Keratinocyte (primary cell): ENCODE results near the gene SMIM35. TPM values are rescaled to one million over a fixed set of nuclear protein-coding genes. Genes with fewer than 3 reads are reported as not detected.

Experiments used
- DNase-seq: peaks from one replicate; pipeline ENCODE4 v3.0.0-alpha.2; 2011; ENCODE audit warnings: low read depth, missing footprints, low spot score
- FAIRE-seq: peaks from 2 replicates; lab custom pipeline; 2011; peaks lifted over from hg19 to GRCh38; lab: Jason Lieb, UNC
- H2AFZ ChIP-seq: 2 replicates; pipeline ENCODE4 v1.6.0; 2012; ENCODE audit warnings: low read length, control low read depth, inconsistent platforms; ENCODE audit not compliant: control insufficient read depth
- H3K27ac ChIP-seq: 2 replicates; pipeline ENCODE4 v1.5.1; 2011; ENCODE audit warnings: low read length; ENCODE audit not compliant: control insufficient read depth, insufficient read depth
- H3K27me3 ChIP-seq: 3 replicates; pipeline ENCODE4 v1.6.0; 2011; ENCODE audit warnings: low read length; ENCODE audit not compliant: control insufficient read depth, insufficient read depth; ENCODE audit errors: extremely low read depth
- H3K36me3 ChIP-seq, 2 experiments: 2 replicates in 1 of 2; 3 replicates in 1 of 2; pipeline ENCODE4 v1.5.1; 2011; ENCODE audit warnings: low read length in 2 of 2, mild to moderate bottlenecking in 1 of 2; ENCODE audit not compliant: control insufficient read depth in 2 of 2, insufficient read depth in 2 of 2; ENCODE audit errors: extremely low read depth in 1 of 2
- H3K4me1 ChIP-seq: 3 replicates; pipeline ENCODE4 v1.5.1; 2011; ENCODE audit warnings: low read length; ENCODE audit not compliant: control insufficient read depth, insufficient read depth; ENCODE audit errors: extremely low read depth
- H3K4me2 ChIP-seq: 3 replicates; pipeline ENCODE4 v1.6.0; 2011; ENCODE audit warnings: low read depth, low read length; ENCODE audit not compliant: control insufficient read depth, insufficient read depth; ENCODE audit errors: extremely low read depth
- H3K4me3 ChIP-seq, 3 experiments: fragments of 200-600 bp in 1 of 3; sonication (generic) in 1 of 3; 2 replicates in 2 of 3; 3 replicates in 1 of 3; pipeline ENCODE4 v1.5.1; 2011 to 2016; ENCODE audit warnings: low read length in 3 of 3, mild to moderate bottlenecking in 3 of 3, control low read depth in 2 of 3, inconsistent platforms in 1 of 3, low read depth in 1 of 3, mixed read lengths in 1 of 3, mixed run types in 1 of 3, moderate library complexity in 1 of 3; ENCODE audit not compliant: control insufficient read depth in 2 of 3, insufficient read depth in 2 of 3; ENCODE audit errors: extremely low read depth in 1 of 3
- H3K79me2 ChIP-seq: 2 replicates; pipeline ENCODE4 v1.6.0; 2012; ENCODE audit warnings: low read length; ENCODE audit not compliant: control insufficient read depth, insufficient read depth
- H3K9ac ChIP-seq: 3 replicates; pipeline ENCODE4 v1.6.0; 2011; ENCODE audit warnings: low read length; ENCODE audit not compliant: control insufficient read depth, insufficient read depth; ENCODE audit errors: extremely low read depth
- H3K9me1 ChIP-seq: 3 replicates; pipeline ENCODE4 v1.6.0; 2011; ENCODE audit warnings: low read length; ENCODE audit not compliant: control insufficient read depth, insufficient read depth; ENCODE audit errors: extremely low read depth
- H3K9me3 ChIP-seq: 2 replicates; pipeline ENCODE4 v1.5.1; 2012; ENCODE audit warnings: low read depth, low read length; ENCODE audit not compliant: control insufficient read depth
- H4K20me1 ChIP-seq: 3 replicates; pipeline ENCODE4 v1.6.0; 2011; ENCODE audit warnings: low read length; ENCODE audit not compliant: control insufficient read depth, insufficient read depth; ENCODE audit errors: extremely low read depth
- EZH2 ChIP-seq: IDR thresholded peaks from one replicate; pipeline ENCODE4 v1.6.1; 2012; ENCODE audit warnings: inconsistent platforms, mild to moderate bottlenecking, low read length, moderate library complexity
- dilution Hi-C: fragments of 300-500 bp; cut with MboI; formaldehyde crosslinking; loops from one replicate; pipeline ENCODE4 v1.7.0; 2020; ENCODE audit warnings: low sequenced_read_pairs; ENCODE audit not compliant: extremely low pct_ligation_motif_present
- polyA plus RNA-seq, 5 experiments: library from polyadenylated mRNA; depleted of rRNA in 3 of 5; stranded (reverse) in 3 of 5; stranded (forward) in 1 of 5; unstranded in 1 of 5; fragments of >200 nt; gene quantifications; 1 replicate in 1 of 5; 2 replicates in 3 of 5; 3 replicates in 1 of 5; pipeline versions ENCODE4 v1.2.1 to v1.2.3, GENCODE V29; 2011 to 2012; ENCODE audit warnings: missing spikeins in 2 of 5, low read depth in 1 of 5, low replicate concordance in 1 of 5
- TF ChIP-seq, protein P1 (sequence below), 3 experiments: IDR thresholded peaks in 1 of 3; conservative IDR thresholded peaks in 1 of 3; optimal IDR thresholded peaks in 1 of 3; 2 replicates in 2 of 3; 3 replicates in 1 of 3; pipeline versions ENCODE3 to v1.5.1; 2011; ENCODE audit warnings: low read length in 3 of 3, mild to moderate bottlenecking in 3 of 3, moderate library complexity in 2 of 3, control low read depth in 1 of 3, inconsistent platforms in 1 of 3; ENCODE audit not compliant: insufficient read depth in 2 of 3; ENCODE audit errors: extremely low read depth in 1 of 3

The SMIM35 gene
- polyA plus RNA-seq, 1 donor (not counting 4 experiments of a cell fraction or from before 2014, with no cell fraction given): not detected

DNA sequence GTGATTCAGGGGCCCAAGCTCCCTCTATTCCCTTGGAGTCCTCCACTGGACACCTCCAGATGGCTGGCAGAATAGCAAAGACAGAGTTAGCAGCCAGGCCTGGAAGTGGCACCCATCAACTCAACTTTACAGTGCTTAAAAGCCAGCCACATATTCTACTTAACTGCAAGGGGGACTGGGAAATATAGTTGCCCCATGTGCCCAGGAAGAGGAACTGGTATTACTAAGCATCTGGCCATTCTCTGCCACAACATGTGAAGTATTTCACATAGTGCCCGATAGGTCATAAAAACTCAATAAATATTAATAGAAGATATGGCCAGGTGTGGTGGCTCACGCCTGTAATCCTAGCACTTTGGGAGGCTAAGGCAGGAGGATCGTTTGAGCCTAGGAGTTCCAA, 106.0 kb downstream of the SMIM35 start:
- FAIRE-seq (no peak), DNase-seq (no peak)
- no peaks in the 10 kb centered on the region for H4K20me1 ChIP-seq
- H3K36me3 ChIP-seq: no peaks in the 10 kb centered on the region
- no peak overlapping the region for H2AFZ ChIP-seq
- H3K9me1 ChIP-seq: no peaks in the 10 kb centered on the region
- no peak overlapping the region for H3K4me3 ChIP-seq
- no peak overlapping the region for H3K4me2 ChIP-seq
- H3K9ac ChIP-seq: no peak overlapping the region
- H3K27ac ChIP-seq: no peak overlapping the region
- no peaks in the 10 kb centered on the region for H3K9me3 ChIP-seq
- TF ChIP-seq EZH2: no peak
- TF ChIP-seq, protein P1, sequence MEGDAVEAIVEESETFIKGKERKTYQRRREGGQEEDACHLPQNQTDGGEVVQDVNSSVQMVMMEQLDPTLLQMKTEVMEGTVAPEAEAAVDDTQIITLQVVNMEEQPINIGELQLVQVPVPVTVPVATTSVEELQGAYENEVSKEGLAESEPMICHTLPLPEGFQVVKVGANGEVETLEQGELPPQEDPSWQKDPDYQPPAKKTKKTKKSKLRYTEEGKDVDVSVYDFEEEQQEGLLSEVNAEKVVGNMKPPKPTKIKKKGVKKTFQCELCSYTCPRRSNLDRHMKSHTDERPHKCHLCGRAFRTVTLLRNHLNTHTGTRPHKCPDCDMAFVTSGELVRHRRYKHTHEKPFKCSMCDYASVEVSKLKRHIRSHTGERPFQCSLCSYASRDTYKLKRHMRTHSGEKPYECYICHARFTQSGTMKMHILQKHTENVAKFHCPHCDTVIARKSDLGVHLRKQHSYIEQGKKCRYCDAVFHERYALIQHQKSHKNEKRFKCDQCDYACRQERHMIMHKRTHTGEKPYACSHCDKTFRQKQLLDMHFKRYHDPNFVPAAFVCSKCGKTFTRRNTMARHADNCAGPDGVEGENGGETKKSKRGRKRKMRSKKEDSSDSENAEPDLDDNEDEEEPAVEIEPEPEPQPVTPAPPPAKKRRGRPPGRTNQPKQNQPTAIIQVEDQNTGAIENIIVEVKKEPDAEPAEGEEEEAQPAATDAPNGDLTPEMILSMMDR (optimal IDR thresholded peaks at IDR 0.05 in 1 of 3, IDR thresholded peaks at IDR 0.05 in 1 of 3, conservative IDR thresholded peaks at IDR 0.05 in 1 of 3; ENCODE audit: extremely low read depth in 1 of 3, insufficient read depth in 2 of 3, low read length in 3 of 3): no peak
- no peaks in the 10 kb centered on the region for H3K79me2 ChIP-seq
- dilution Hi-C loops: no loop called here
- H3K4me1 ChIP-seq: no peaks in the 10 kb centered on the region
- H3K27me3 ChIP-seq: peaks cover 13% of the 10 kb centered on the region

DNA sequence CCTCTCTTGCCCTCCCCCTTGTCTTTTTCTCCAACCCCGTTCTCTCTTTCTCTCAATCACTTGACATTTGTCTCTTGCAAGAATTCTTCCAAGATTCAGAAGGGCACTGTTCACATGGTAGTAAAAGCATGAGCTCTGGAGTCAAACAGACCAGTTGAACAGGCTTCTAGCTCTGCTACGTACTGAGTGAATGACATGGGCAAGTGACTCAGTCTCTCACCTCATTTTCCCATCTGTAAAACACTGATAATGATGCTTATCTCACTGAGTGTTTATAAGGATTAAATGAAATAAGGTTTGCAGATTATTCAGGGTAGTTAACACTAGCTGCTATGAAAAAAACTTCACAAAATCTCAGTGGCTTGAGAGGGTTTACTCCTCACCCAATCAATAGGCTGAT, 106.5 kb downstream of the SMIM35 start:
- H3K4me1 ChIP-seq: no peaks in the 10 kb centered on the region
- H3K9me1 ChIP-seq: no peaks in the 10 kb centered on the region
- peaks cover 11% of the 10 kb centered on the region for H3K27me3 ChIP-seq
- no peaks in the 10 kb centered on the region for H3K9me3 ChIP-seq
- dilution Hi-C loops: no loop called here
- H4K20me1 ChIP-seq: no peaks in the 10 kb centered on the region
- H3K79me2 ChIP-seq: no peaks in the 10 kb centered on the region
- H3K4me3 ChIP-seq: no peak overlapping the region
- DNase-seq: no peak
- TF ChIP-seq, protein P1 (optimal IDR thresholded peaks at IDR 0.05 in 1 of 3, IDR thresholded peaks at IDR 0.05 in 1 of 3, conservative IDR thresholded peaks at IDR 0.05 in 1 of 3; ENCODE audit: extremely low read depth in 1 of 3, insufficient read depth in 2 of 3, low read length in 3 of 3): no peak
- no peak for TF ChIP-seq EZH2
- no peak for FAIRE-seq
- H3K27ac ChIP-seq: no peak overlapping the region
- no peak overlapping the region for H3K4me2 ChIP-seq
- no peak overlapping the region for H3K9ac ChIP-seq
- no peaks in the 10 kb centered on the region for H3K36me3 ChIP-seq
- H2AFZ ChIP-seq: no peak overlapping the region
